Measurements from ENCODE around the gene HCN3. TPM values are rescaled to one million over a fixed set of nuclear protein-coding genes. Genes with fewer than 3 reads are reported as not detected.

The HCN3 gene
- total and polyA plus RNA-seq, 2 of the 13 experiments (the other 11 are each of a cell fraction or from before 2014, with no cell fraction given): 2.4 to 10.2 TPM

DNA sequence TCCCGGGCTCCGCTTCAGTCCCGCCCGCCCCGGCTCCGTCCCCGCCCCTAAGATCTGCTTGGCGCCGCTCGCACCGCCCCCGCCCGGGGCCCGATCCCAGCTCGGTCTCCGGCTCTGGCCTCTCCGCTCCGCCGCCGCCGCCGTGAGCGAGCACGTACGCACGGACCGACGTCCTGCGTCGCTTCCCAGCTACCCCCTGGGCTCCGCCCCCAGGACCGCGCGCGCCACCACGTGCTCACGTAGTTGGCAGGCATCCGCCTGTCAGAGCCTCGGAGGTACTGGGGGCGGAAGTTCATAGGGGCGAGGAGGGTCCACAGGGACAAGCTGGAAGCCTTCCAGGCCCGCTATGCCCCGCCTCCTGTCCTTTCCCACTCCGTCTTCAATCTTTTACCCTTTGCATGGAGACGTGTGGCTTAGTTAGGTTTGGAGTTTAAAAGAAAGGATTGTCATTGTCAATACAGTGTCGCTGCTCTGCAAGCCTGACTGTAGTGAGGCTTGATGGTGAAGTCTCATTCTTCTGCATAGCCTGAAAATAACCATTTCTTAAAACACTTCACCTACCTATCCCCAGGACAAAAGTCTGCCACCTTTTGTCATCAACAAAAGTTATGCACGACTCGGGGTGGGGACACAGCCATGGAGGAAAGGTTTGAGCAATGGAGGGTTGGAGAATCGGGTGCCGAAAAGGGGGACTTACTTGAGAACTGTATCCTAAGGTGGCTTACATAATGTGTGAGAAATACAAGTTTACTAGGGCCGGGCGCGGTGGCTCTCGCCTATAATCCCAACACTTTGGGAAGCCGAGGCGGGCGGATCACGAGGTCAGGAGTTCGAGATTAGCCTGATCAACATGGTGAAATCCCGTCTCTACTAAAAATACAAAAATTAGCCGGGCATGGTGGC is 3.7 kb upstream of the HCN3 start, which contains the start of gene CLK2 (continued):
- no peak for TF ChIP-seq ZNF318 (CRISPR knock-in tag; IDR thresholded peaks at IDR 0.05)
- no peak for TF ChIP-seq ATRX (CRISPR knock-in tag; IDR thresholded peaks at IDR 0.05; ENCODE audit: borderline replicate concordance)
- TF ChIP-seq ZNF253 (CRISPR knock-in tag; IDR thresholded peaks at IDR 0.05; ENCODE audit: borderline replicate concordance): no peak
- TF ChIP-seq ZNF580 (CRISPR knock-in tag; IDR thresholded peaks at IDR 0.05; ENCODE audit: borderline replicate concordance, low read depth): peak; percentile 68; the same call in 1 of the 2 replicates
- no peak for TF ChIP-seq GTF3A (CRISPR knock-in tag; conservative IDR thresholded peaks at IDR 0.05)
- no peak for TF ChIP-seq NFIC (IDR thresholded peaks at IDR 0.05; ENCODE audit: low read length)
- peak; percentile 86 for TF ChIP-seq TEAD3 (CRISPR knock-in tag; optimal IDR thresholded peaks at IDR 0.05; ENCODE audit: borderline replicate concordance)
- no peak for TF ChIP-seq ZNF10 (CRISPR knock-in tag; IDR thresholded peaks at IDR 0.05; ENCODE audit: borderline replicate concordance, low read depth)
- no peak for TF ChIP-seq PTBP1 (IDR thresholded peaks at IDR 0.05; ENCODE audit: low read depth, low read length, poor library complexity, severe bottlenecking)
- TF ChIP-seq ZBTB10 (CRISPR knock-in tag; IDR thresholded peaks at IDR 0.05; ENCODE audit: borderline replicate concordance): no peak
- TF ChIP-seq ZNF616 (CRISPR knock-in tag; IDR thresholded peaks at IDR 0.05; ENCODE audit: low read depth): no peak
